ENCODE data around the gene IRF2. TPM values are rescaled to one million over a fixed set of nuclear protein-coding genes. Genes with fewer than 3 reads are reported as not detected.

Gene IRF2
- total RNA-seq, 2 experiments from 2014 or later = 11.4 to 14.9 TPM

GRCh38 chr4:184369871-184370270 is 104.5 kb downstream of the IRF2 start:
- DNase-seq (no peak), ATAC-seq (ENCODE audit: poor library complexity) (no peak)
- H3K27ac ChIP-seq (ENCODE audit: low read depth in 1 of 2, low read length in 2 of 2) = no peak overlapping the region
- H3K27me3 ChIP-seq (ENCODE audit: control insufficient read depth in 1 of 2, insufficient read depth in 2 of 2, low read length in 2 of 2) = no peaks in the 10 kb centered on the region
- no peak overlapping the region for H3K4me3 ChIP-seq (ENCODE audit: low read length)
- H3K36me3 ChIP-seq (ENCODE audit: insufficient read depth, low read length) = no peaks in the 10 kb centered on the region
- POLR2A ChIA-PET = no interaction called here
- no peak for TF ChIP-seq CTCF (IDR thresholded peaks at IDR 0.05)
- no peaks in the 10 kb centered on the region for H3K36me3 Mint-ChIP-seq (ENCODE audit: low read depth)
- no peaks in the 10 kb centered on the region for H3K9me3 ChIP-seq (ENCODE audit: control insufficient read depth in 1 of 2, insufficient read depth in 1 of 2, low read length in 2 of 2)
- H3K4me1 Mint-ChIP-seq (ENCODE audit: low read depth) = no peaks in the 10 kb centered on the region
- H3K27ac Mint-ChIP-seq = no peak overlapping the region
- H3K27me3 Mint-ChIP-seq = no peaks in the 10 kb centered on the region
- H3K9me3 Mint-ChIP-seq = no peaks in the 10 kb centered on the region
- no peak overlapping the region for H3K4me3 Mint-ChIP-seq
- intact Hi-C loops (cut with DNase I, micrococcal nuclease) = no loop called here
- H3K4me1 ChIP-seq (ENCODE audit: insufficient read depth, low read length) = no peaks in the 10 kb centered on the region
- CTCF ChIA-PET = no interaction called here

- no peak overlapping the region for H3K27ac Mint-ChIP-seq
- H3K4me1 Mint-ChIP-seq (ENCODE audit: low read depth) = no peaks in the 10 kb centered on the region
- no peaks in the 10 kb centered on the region for H3K9me3 Mint-ChIP-seq
- no peak overlapping the region for H3K4me3 Mint-ChIP-seq
- Histone ChIP-seq H3K36me3 (ENCODE audit: insufficient read depth, low read length) (no peaks in the 10 kb centered on the region), H3K4me3 (ENCODE audit: low read length) (no peak overlapping the region), H3K27me3 (ENCODE audit: control insufficient read depth in 1 of 2, insufficient read depth in 2 of 2, low read length in 2 of 2) (no peaks in the 10 kb centered on the region), H3K9me3 (ENCODE audit: control insufficient read depth in 1 of 2, insufficient read depth in 1 of 2, low read length in 2 of 2) (no peaks in the 10 kb centered on the region), H3K27ac (ENCODE audit: low read depth in 1 of 2, low read length in 2 of 2) (no peak overlapping the region), H3K4me1 (ENCODE audit: insufficient read depth, low read length) (no peaks in the 10 kb centered on the region)
- no peak for DNase-seq
- H3K36me3 Mint-ChIP-seq (ENCODE audit: low read depth) = no peaks in the 10 kb centered on the region
- ChIA-PET POLR2A (no interaction called here), CTCF (no interaction called here)
- TF ChIP-seq CTCF (IDR thresholded peaks at IDR 0.05) = no peak
- ATAC-seq (ENCODE audit: poor library complexity) = no peak
- no peaks in the 10 kb centered on the region for H3K27me3 Mint-ChIP-seq
- intact Hi-C loops (cut with DNase I, micrococcal nuclease) = no loop called here
Observed at GRCh38 chr4:184368731-184369130, 105.6 kb downstream of the IRF2 start.

- Histone ChIP-seq H3K4me1 (ENCODE audit: insufficient read depth, low read length) (no peaks in the 10 kb centered on the region), H3K9me3 (ENCODE audit: control insufficient read depth in 1 of 2, insufficient read depth in 1 of 2, low read length in 2 of 2) (no peaks in the 10 kb centered on the region), H3K27me3 (ENCODE audit: control insufficient read depth in 1 of 2, insufficient read depth in 2 of 2, low read length in 2 of 2) (no peaks in the 10 kb centered on the region), H3K4me3 (ENCODE audit: low read length) (no peak overlapping the region), H3K27ac (ENCODE audit: low read depth in 1 of 2, low read length in 2 of 2) (no peak overlapping the region), H3K36me3 (ENCODE audit: insufficient read depth, low read length) (no peaks in the 10 kb centered on the region)
- CTCF ChIA-PET = no interaction called here
- DNase-seq (no peak), ATAC-seq (ENCODE audit: poor library complexity) (no peak)
- no peaks in the 10 kb centered on the region for H3K27me3 Mint-ChIP-seq
- POLR2A ChIA-PET = no interaction called here
- TF ChIP-seq CTCF (IDR thresholded peaks at IDR 0.05) = no peak
- H3K27ac Mint-ChIP-seq = no peak overlapping the region
- H3K4me1 Mint-ChIP-seq (ENCODE audit: low read depth) = no peaks in the 10 kb centered on the region
- intact Hi-C loops (cut with DNase I, micrococcal nuclease) = no loop called here
- no peak overlapping the region for H3K4me3 Mint-ChIP-seq
- H3K9me3 Mint-ChIP-seq = no peaks in the 10 kb centered on the region
- no peaks in the 10 kb centered on the region for H3K36me3 Mint-ChIP-seq (ENCODE audit: low read depth)
Observed at GRCh38 chr4:184368290-184368689, 106.1 kb downstream of the IRF2 start.
